H1 (cell line): Measurements from ENCODE around the gene ZNF513. TPM values are rescaled to one million over a fixed set of nuclear protein-coding genes. Genes with fewer than 3 reads are reported as not detected.

ENCODE experiments used
- CTCF ChIA-PET: fragments of 300-600 bp; sonication (Branson Sonifier 250); formaldehyde crosslinking; loops from one replicate; lab custom pipeline; 2021; ENCODE audit not compliant: partially characterized antibody; lab: Charles Lee
- POLR2A ChIA-PET: fragments of 300-600 bp; sonication (Branson Sonifier 250); formaldehyde crosslinking; loops from one replicate; lab custom pipeline; 2021; ENCODE audit warnings: inconsistent platforms; ENCODE audit not compliant: partially characterized antibody; lab: Charles Lee
- DNase-seq, 2 experiments: peaks; one replicate each; pipeline versions ENCODE4 v3.0.0 to v3.0.0-alpha.2; 2010 to 2022; ENCODE audit warnings: low spot score in 2 of 2, low read depth in 1 of 2, mixed read lengths in 1 of 2
- FAIRE-seq: peaks from 2 replicates; lab custom pipeline; 2011; peaks lifted over from hg19 to GRCh38; lab: Jason Lieb, UNC
- H2AFZ ChIP-seq: 2 replicates; pipeline ENCODE4 v1.8.1; 2012; ENCODE audit warnings: low read length, inconsistent platforms
- H2AK5ac ChIP-seq: 2 replicates; pipeline ENCODE4 v1.6.1; 2013; ENCODE audit warnings: low read depth, low read length
- H2BK120ac ChIP-seq: replicated peaks from 2 replicates; pipeline ENCODE3; 2013; ENCODE audit warnings: low read depth, low read length, inconsistent platforms
- H2BK12ac ChIP-seq: 2 replicates; pipeline ENCODE4 v1.6.1; 2013; ENCODE audit warnings: low read depth, low read length
- H2BK15ac ChIP-seq: 2 replicates; pipeline ENCODE4 v1.6.1; 2013; ENCODE audit warnings: low read length
- H2BK20ac ChIP-seq: 2 replicates; pipeline ENCODE4 v1.6.1; 2013; ENCODE audit warnings: low read length
- H2BK5ac ChIP-seq: 2 replicates; pipeline ENCODE4 v1.6.1; 2013; ENCODE audit warnings: low read depth, low read length
- H3K14ac ChIP-seq: 2 replicates; pipeline ENCODE4 v1.6.1; 2013; ENCODE audit warnings: inconsistent platforms; ENCODE audit not compliant: insufficient read length
- H3K18ac ChIP-seq: 2 replicates; pipeline ENCODE4 v1.6.1; 2013; ENCODE audit warnings: low read length; ENCODE audit errors: extremely low read depth
- H3K23ac ChIP-seq: 2 replicates; pipeline ENCODE4 v1.6.1; 2013; ENCODE audit warnings: inconsistent platforms; ENCODE audit not compliant: insufficient read length
- H3K23me2 ChIP-seq: 2 replicates; pipeline ENCODE4 v1.6.1; 2013; ENCODE audit warnings: low read depth, low read length
- H3K27ac ChIP-seq: 2 replicates; pipeline ENCODE4 v1.6.1; 2011; ENCODE audit warnings: low read depth, low read length, inconsistent platforms
- H3K27me3 ChIP-seq, 4 experiments: replicated peaks in 1 of 4; 1 replicate in 1 of 4; 2 replicates in 3 of 4; pipeline versions ENCODE4 v1.6.1 to v1.8.1; 2011 to 2013; ENCODE audit warnings: low read length in 3 of 4, mild to moderate bottlenecking in 3 of 4, inconsistent platforms in 2 of 4, mixed read lengths in 2 of 4, moderate library complexity in 1 of 4; ENCODE audit not compliant: control insufficient read depth in 3 of 4, insufficient read depth in 3 of 4; ENCODE audit errors: extremely low read depth in 1 of 4
- H3K36me3 ChIP-seq, 4 experiments: 2 replicates each; pipeline versions ENCODE4 v1.6.1 to v1.8.1; 2011 to 2013; ENCODE audit warnings: mild to moderate bottlenecking in 4 of 4, low read length in 3 of 4, moderate library complexity in 2 of 4, control low read depth in 1 of 4, inconsistent platforms in 1 of 4; ENCODE audit not compliant: insufficient read depth in 4 of 4, control insufficient read depth in 2 of 4
- H3K4ac ChIP-seq: replicated peaks from 2 replicates; pipeline ENCODE3; 2013; ENCODE audit warnings: low read length, low read depth, mixed read lengths, inconsistent platforms; ENCODE audit not compliant: insufficient read length
- H3K4me1 ChIP-seq, 4 experiments: replicated peaks in 1 of 4; 1 replicate in 1 of 4; 2 replicates in 3 of 4; pipeline versions ENCODE4 v1.6.1 to v1.8.1; 2011 to 2013; ENCODE audit warnings: low read length in 3 of 4, inconsistent platforms in 2 of 4, mixed read lengths in 1 of 4; ENCODE audit not compliant: insufficient read depth in 4 of 4, control insufficient read depth in 3 of 4
- H3K4me2 ChIP-seq, 2 experiments: 2 replicates each; pipeline versions ENCODE4 v1.6.1 to v1.8.1; 2011 to 2013; ENCODE audit warnings: low read depth in 2 of 2, low read length in 2 of 2, control low read depth in 1 of 2, inconsistent platforms in 1 of 2, mild to moderate bottlenecking in 1 of 2; ENCODE audit not compliant: insufficient read depth in 1 of 2
- H3K4me3 ChIP-seq, 4 experiments: fragments of 200-600, 300-600 bp in 1 of 4; sonication (generic), shearing (Covaris generic), sonication (Bioruptor Twin) in 1 of 4; 2 replicates each; pipeline versions ENCODE4 v1.5.1 to v1.8.1; 2011 to 2016; ENCODE audit warnings: low read length in 4 of 4, low read depth in 3 of 4, control low read depth in 2 of 4, inconsistent platforms in 2 of 4, mild to moderate bottlenecking in 2 of 4, mixed read lengths in 1 of 4, moderate library complexity in 1 of 4; ENCODE audit not compliant: insufficient read depth in 2 of 4; ENCODE audit errors: extremely low read depth in 1 of 4
- H3K56ac ChIP-seq: replicated peaks from 2 replicates; pipeline ENCODE3; 2013; ENCODE audit warnings: low read depth, mild to moderate bottlenecking, mixed read lengths, low read length, inconsistent platforms; ENCODE audit not compliant: insufficient read length
- H3K79me1 ChIP-seq: 2 replicates; pipeline ENCODE4 v1.6.1; 2013; ENCODE audit warnings: low read depth, low read length, control low read depth
- H3K79me2 ChIP-seq, 2 experiments: 2 replicates each; pipeline versions ENCODE4 v1.6.1 to v1.8.1; 2012 to 2013; ENCODE audit warnings: low read length in 2 of 2, mild to moderate bottlenecking in 2 of 2, inconsistent platforms in 1 of 2; ENCODE audit not compliant: insufficient read depth in 2 of 2, control insufficient read depth in 1 of 2
- H3K9ac ChIP-seq, 4 experiments: replicated peaks in 1 of 4; 1 replicate in 1 of 4; 2 replicates in 3 of 4; pipeline versions ENCODE4 v1.6.1 to v1.8.1; 2011 to 2013; ENCODE audit warnings: low read depth in 3 of 4, low read length in 3 of 4, control low read depth in 2 of 4, mild to moderate bottlenecking in 2 of 4, moderate library complexity in 2 of 4, inconsistent platforms in 1 of 4; ENCODE audit errors: extremely low read depth in 1 of 4
- H3K9me3 ChIP-seq, 2 experiments: 2 replicates each; pipeline versions ENCODE4 v1.6.1 to v1.8.1; 2012 to 2013; ENCODE audit warnings: mild to moderate bottlenecking in 2 of 2, moderate library complexity in 2 of 2, control low read depth in 1 of 2, inconsistent platforms in 1 of 2, low read depth in 1 of 2, low read length in 1 of 2, mixed read lengths in 1 of 2; ENCODE audit not compliant: insufficient read depth in 2 of 2
- H4K20me1 ChIP-seq, 2 experiments: replicated peaks in 1 of 2; 2 replicates each; pipeline versions ENCODE3 to v1.8.1; 2011 to 2013; ENCODE audit warnings: inconsistent platforms in 2 of 2, low read length in 2 of 2, mild to moderate bottlenecking in 1 of 2; ENCODE audit not compliant: insufficient read depth in 2 of 2, control insufficient read depth in 1 of 2
- H4K5ac ChIP-seq: 2 replicates; pipeline ENCODE4 v1.6.1; 2013; ENCODE audit warnings: low read length, low read depth, mixed read lengths, inconsistent platforms; ENCODE audit not compliant: insufficient read length
- H4K8ac ChIP-seq: 2 replicates; pipeline ENCODE4 v1.8.0; 2013; ENCODE audit warnings: mild to moderate bottlenecking, moderate library complexity, low read length, inconsistent platforms; ENCODE audit not compliant: insufficient read depth; ENCODE audit errors: extremely low read depth
- H4K91ac ChIP-seq: replicated peaks from 2 replicates; pipeline ENCODE3; 2013; ENCODE audit warnings: low read length, mixed read lengths, inconsistent platforms; ENCODE audit not compliant: insufficient read length
- ATF2 ChIP-seq: IDR thresholded peaks from 2 replicates; pipeline ENCODE4 v1.6.1; 2012; ENCODE audit warnings: low read length, inconsistent platforms
- CTBP2 ChIP-seq: IDR thresholded peaks from 2 replicates; pipeline ENCODE4 v1.7.0; 2011; ENCODE audit warnings: borderline replicate concordance, mild to moderate bottlenecking, moderate library complexity, mixed read lengths, low read length; ENCODE audit not compliant: insufficient read depth, insufficient read length
- EP300 ChIP-seq, 2 experiments: IDR thresholded peaks; 1 replicate in 1 of 2; 2 replicates in 1 of 2; pipeline ENCODE4 v1.6.1; 2011 to 2012; ENCODE audit warnings: low read depth in 2 of 2, low read length in 2 of 2, mild to moderate bottlenecking in 2 of 2, borderline replicate concordance in 1 of 2, inconsistent platforms in 1 of 2, moderate library complexity in 1 of 2
- EZH2 ChIP-seq: fragments of 200-600 bp; sonication (generic); IDR thresholded peaks from 2 replicates; pipeline ENCODE4 v1.7.1; 2012; ENCODE audit warnings: low read depth, mild to moderate bottlenecking, moderate library complexity, low read length, inconsistent platforms; ENCODE audit not compliant: severe bottlenecking
- FOSL1 ChIP-seq: IDR thresholded peaks from 2 replicates; pipeline ENCODE4 v1.6.1; 2011; ENCODE audit warnings: mild to moderate bottlenecking, low read depth, low read length, moderate library complexity; ENCODE audit not compliant: insufficient read depth
- GABPA ChIP-seq: IDR thresholded peaks from 2 replicates; pipeline ENCODE4 v1.6.1; 2011; ENCODE audit warnings: mild to moderate bottlenecking, low read length, moderate library complexity, borderline replicate concordance; ENCODE audit not compliant: insufficient read depth
- POU5F1 ChIP-seq: IDR thresholded peaks from 2 replicates; pipeline ENCODE4 v1.6.1; 2011; ENCODE audit warnings: low read depth, mild to moderate bottlenecking, low read length, moderate library complexity
- SRF ChIP-seq: IDR thresholded peaks from 2 replicates; pipeline ENCODE4 v1.6.1; 2011; ENCODE audit warnings: mild to moderate bottlenecking, low read depth, low read length, moderate library complexity
- SUZ12 ChIP-seq: fragments of 200-600 bp; sonication (generic); IDR thresholded peaks from 2 replicates; pipeline ENCODE4 v1.6.1; 2012; ENCODE audit warnings: mild to moderate bottlenecking, inconsistent platforms, low read length, moderate library complexity, mixed read lengths
- YY1 ChIP-seq: IDR thresholded peaks from 2 replicates; pipeline ENCODE4 v1.6.1; 2011; ENCODE audit warnings: low read depth, mild to moderate bottlenecking, low read length
- WGBS, 2 experiments: shearing (Covaris generic) in 1 of 2; methylation state at CpG; one replicate each; pipeline versions ENCODE4 v1.1.6 to v1.1.7; 2013 to 2015; ENCODE audit warnings: low lambda C conversion rate in 2 of 2, mixed read lengths in 2 of 2, inconsistent platforms in 1 of 2, low coverage in 1 of 2, missing lambda C conversion rate in 1 of 2; ENCODE audit not compliant: insufficient replicate concordance in 2 of 2, insufficient coverage in 1 of 2, insufficient read length in 1 of 2; ENCODE audit errors: extremely low coverage in 1 of 2, missing lambda C conversion rate in 1 of 2; 5-methylcytosine and 5-hydroxymethylcytosine counted together
- polyA plus RNA-seq, 7 experiments: library from polyadenylated mRNA; depleted of rRNA in 3 of 7; stranded (reverse) in 5 of 7; unstranded in 2 of 7; fragments of >200 nt in 5 of 7; fragments of 200-250 nt in 2 of 7; gene quantifications; 1 replicate in 5 of 7; 2 replicates in 1 of 7; 4 replicates in 1 of 7; pipeline versions ENCODE4 v1.2.1 to v1.2.3, GENCODE V29; 2011 to 2013; ENCODE audit warnings: missing spikeins in 2 of 7, mixed read lengths in 2 of 7
- total RNA-seq: library from RNA; stranded (reverse); fragmentation: NEBNext Ultra II Directional; extraction: Animal tissue kit (Norgen Biotek cat#: 25700); gene quantifications from 2 replicates; pipeline ENCODE4 v1.2.1, GENCODE V29; 2021

The ZNF513 gene
- total and polyA plus RNA-seq, 2 of the 8 experiments (the other 6 are each of a cell fraction or from before 2014, with no cell fraction given) = 17.3 to 29.5 TPM

DNA sequence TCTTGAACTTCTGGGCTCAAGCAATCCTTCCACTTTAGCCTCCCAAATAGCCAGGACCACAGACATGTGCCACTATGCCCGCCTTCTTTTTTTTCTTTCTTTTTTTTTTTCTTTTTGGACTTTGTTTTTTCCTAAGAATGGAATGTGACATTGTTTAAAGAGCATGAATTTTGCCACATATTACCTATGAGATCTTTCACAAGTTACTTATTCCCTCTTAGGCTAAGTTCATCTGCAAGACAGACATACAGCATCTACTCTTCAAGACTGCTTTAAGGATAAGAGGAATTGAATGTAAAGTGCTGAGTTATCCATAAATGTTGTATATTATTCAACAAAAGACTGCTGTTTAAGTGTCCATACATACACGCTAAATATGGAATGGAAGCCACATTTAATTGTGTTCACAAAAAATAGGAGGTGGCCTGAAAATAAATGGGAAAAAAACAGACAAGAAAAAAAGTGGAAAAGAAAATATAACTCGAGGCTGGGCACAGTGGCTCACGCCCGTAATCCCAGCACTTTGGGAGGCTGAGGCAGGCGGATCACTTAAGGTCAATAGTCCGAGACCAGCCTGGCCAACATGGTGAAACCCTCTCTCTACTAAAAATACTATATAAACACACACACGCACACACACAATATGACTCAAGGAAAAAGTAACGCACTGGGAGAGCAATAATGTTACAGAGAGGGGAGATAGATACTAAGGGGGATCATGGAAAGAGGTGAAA is 32.1 kb upstream of the ZNF513 start:
- no peak overlapping the region for H4K8ac ChIP-seq
- 88% methylated on average over 9 of the region's 9 CpGs; no CpG with 5 or more reads in 1 of the 2 experiments for WGBS, 2 experiments
- H3K27me3 ChIP-seq = no peaks in the 10 kb centered on the region
- no peak overlapping the region for H3K14ac ChIP-seq
- no peaks in the 10 kb centered on the region for H3K79me1 ChIP-seq
- no peak overlapping the region for H3K56ac ChIP-seq
- peaks cover 0 to 5% (median 3%) of the 10 kb centered on the region in 4 experiments; a peak in 4 of 7 replicates for H3K4me1 ChIP-seq
- no peak overlapping the region for H2BK20ac ChIP-seq
- ChIA-PET POLR2A (no interaction called here), CTCF (interaction anchor here (0.6 kb wide), 1 partner anchor 22 kb away, joined by 4 read pairs; no protein-coding TSS in a partner anchor)
- no peak overlapping the region for H2AK5ac ChIP-seq
- H4K5ac ChIP-seq = no peak overlapping the region
- H2BK15ac ChIP-seq = no peak overlapping the region
- peaks cover 0 to under 1% (median 0%) of the 10 kb centered on the region in 4 experiments; a peak in 1 of 8 replicates for H3K36me3 ChIP-seq
- H3K23ac ChIP-seq = no peak overlapping the region
- H3K4ac ChIP-seq = no peak overlapping the region
- H3K4me2 ChIP-seq = no peak overlapping the region
- no peak overlapping the region for H4K91ac ChIP-seq
- H3K18ac ChIP-seq = no peak overlapping the region
- FAIRE-seq (no peak), DNase-seq (no peak)
- no peak overlapping the region for H2BK5ac ChIP-seq
- H3K9ac ChIP-seq = no peak overlapping the region
- H3K23me2 ChIP-seq = peaks cover 7% of the 10 kb centered on the region
- H3K9me3 ChIP-seq = no peaks in the 10 kb centered on the region
- no peak overlapping the region for H2BK12ac ChIP-seq
- H3K4me3 ChIP-seq = no peak overlapping the region
- peaks cover 0 to 2% of the 10 kb centered on the region in 2 experiments for H4K20me1 ChIP-seq
- H2BK120ac ChIP-seq = no peak overlapping the region
- H3K27ac ChIP-seq = no peak overlapping the region
- peaks cover 7 to 16% of the 10 kb centered on the region in 2 experiments for H3K79me2 ChIP-seq
- no peak overlapping the region for H2AFZ ChIP-seq
- TF ChIP-seq FOSL1 = no peak
- TF ChIP-seq EP300 (IDR thresholded peaks at IDR 0.05; ENCODE audit: borderline replicate concordance in 1 of 2, low read depth in 2 of 2, low read length in 2 of 2) = no peak
- TF ChIP-seq POU5F1 = no peak
- no peak for TF ChIP-seq CTBP2
- TF ChIP-seq SUZ12 = no peak
- no peak for TF ChIP-seq GABPA
- TF ChIP-seq EZH2 = no peak
- no peak for TF ChIP-seq YY1
- no peak for TF ChIP-seq SRF
- TF ChIP-seq ATF2 = no peak
